NCI-H1694 (cell line): ENCODE measurements around the gene RHOF.

Experiments
- DNase-seq: peaks from one replicate; lab custom pipeline; 2025; lab: John Stamatoyannopoulos, UW

RHOF gene

GRCh38 chr12:121793440-121793837, at the start of gene RHOF:
Gene RHOF (minus strand): TSS chr12:121793688. CDS start chr12:121793633, 55 bp downstream.
- DNase-seq = no peak

- no peak for DNase-seq
Observed at GRCh38 chr12:121839993-121840761, 46.7 kb upstream of the RHOF start.

- peak; percentile 90 for DNase-seq
Observed at GRCh38 chr12:121839106-121839992, 45.9 kb upstream of the RHOF start.

GRCh38 chr12:121838126-121838525, 44.6 kb upstream of the RHOF start:
- DNase-seq = no peak

- no peak for DNase-seq
Observed at GRCh38 chr12:121837680-121838079, 44.2 kb upstream of the RHOF start.

- no peak for DNase-seq
Observed at GRCh38 chr12:121831571-121832245, 38.2 kb upstream of the RHOF start.

- DNase-seq = no peak
Observed at GRCh38 chr12:121830588-121831265, 37.2 kb upstream of the RHOF start.

- DNase-seq = no peak
Observed at GRCh38 chr12:121830134-121830533, 36.6 kb upstream of the RHOF start.

- no peak for DNase-seq
Observed at GRCh38 chr12:121829250-121829918, 35.9 kb upstream of the RHOF start.

- DNase-seq = no peak
Observed at GRCh38 chr12:121828826-121829225, 35.3 kb upstream of the RHOF start.

- DNase-seq = no peak
Observed at GRCh38 chr12:121828306-121828705, 34.8 kb upstream of the RHOF start.

- DNase-seq = no peak
Observed at GRCh38 chr12:121827351-121828099, 34.0 kb upstream of the RHOF start.

GRCh38 chr12:121826318-121827150, 33.0 kb upstream of the RHOF start:
- DNase-seq = no peak

GRCh38 chr12:121825041-121825523, 31.6 kb upstream of the RHOF start:
- no peak for DNase-seq

- no peak for DNase-seq
Observed at GRCh38 chr12:121823727-121824115, 30.2 kb upstream of the RHOF start.

- DNase-seq = no peak
Observed at GRCh38 chr12:121823101-121823726, 29.7 kb upstream of the RHOF start.

GRCh38 chr12:121822393-121823100, 29.1 kb upstream of the RHOF start:
- no peak for DNase-seq

- DNase-seq = no peak
Observed at GRCh38 chr12:121820056-121820455, 26.6 kb upstream of the RHOF start.
